Caco-2 (cell line): Measurements from ENCODE around the gene BCL7C. TPM values are rescaled to one million over a fixed set of nuclear protein-coding genes. Genes with fewer than 3 reads are reported as not detected.

ENCODE experiments used
- BruUV-seq: library from RNA; stranded (reverse); fragments of 400-500 nt; replicated peaks from 2 replicates; lab custom pipeline; 2021; lab: Mats Ljungman, UMichigan
- CTCF ChIA-PET: fragments of 300-600 bp; sonication (Branson Sonifier 250); formaldehyde crosslinking; loops from one replicate; lab custom pipeline; 2022; ENCODE audit warnings: antibody characterized with exemption; lab: Charles Lee
- POLR2A ChIA-PET: fragments of 300-600 bp; sonication (Branson Sonifier 250); formaldehyde crosslinking; loops from one replicate; lab custom pipeline; 2022; ENCODE audit warnings: antibody characterized with exemption; lab: Charles Lee
- DNase-seq, 2 experiments: peaks; one replicate each; pipeline versions ENCODE4 v3.0.0 to v3.0.0-alpha.2; 2020 to 2022
- H3K27me3 ChIP-seq: replicated peaks from 2 replicates; pipeline ENCODE4 v1.6.0; 2011; ENCODE audit warnings: low read length; ENCODE audit not compliant: control insufficient read depth, insufficient read depth
- H3K36me3 ChIP-seq: 2 replicates; pipeline ENCODE4 v1.5.1; 2011; ENCODE audit warnings: low read length; ENCODE audit not compliant: control insufficient read depth, insufficient read depth
- H3K4me1 ChIP-seq: fragments of 250-450 bp; sonication (Bioruptor Pico); 2 replicates; pipeline ENCODE4 v1.5.1; 2020; ENCODE audit warnings: mild to moderate bottlenecking
- H3K4me3 ChIP-seq: 2 replicates; pipeline ENCODE4 v1.5.1; 2011; ENCODE audit warnings: low read depth, mild to moderate bottlenecking, control low read depth, low read length
- H3K9me3 ChIP-seq: fragments of 250-450 bp; sonication (Bioruptor Pico); 2 replicates; pipeline ENCODE4 v1.5.1; 2020; ENCODE audit warnings: mild to moderate bottlenecking, moderate library complexity
- H3K27ac Mint-ChIP-seq: one replicate; pipeline ENCODE4 v1.8.0; 2022; ENCODE audit warnings: mixed read lengths; ENCODE audit not compliant: unreplicated experiment
- H3K27me3 Mint-ChIP-seq: one replicate; pipeline ENCODE4 v1.8.0; 2022; ENCODE audit warnings: mixed read lengths; ENCODE audit not compliant: insufficient read depth, unreplicated experiment
- H3K36me3 Mint-ChIP-seq: one replicate; pipeline ENCODE4 v1.8.0; 2022; ENCODE audit warnings: mild to moderate bottlenecking, mixed read lengths; ENCODE audit not compliant: insufficient read depth, unreplicated experiment
- H3K4me1 Mint-ChIP-seq: one replicate; pipeline ENCODE4 v1.8.0; 2022; ENCODE audit warnings: low read depth, mixed read lengths; ENCODE audit not compliant: unreplicated experiment
- H3K4me3 Mint-ChIP-seq: one replicate; pipeline ENCODE4 v1.8.0; 2022; ENCODE audit warnings: mild to moderate bottlenecking, moderate library complexity, mixed read lengths; ENCODE audit not compliant: unreplicated experiment
- H3K9me3 Mint-ChIP-seq: one replicate; pipeline ENCODE4 v1.8.0; 2022; ENCODE audit warnings: mixed read lengths; ENCODE audit not compliant: unreplicated experiment
- intact Hi-C: fragments of 100-400 bp; cut with micrococcal nuclease; formaldehyde crosslinking; loops from one replicate; pipeline ENCODE4 v1.10.0; 2022; ENCODE audit not compliant: unreplicated experiment
- microRNA-seq: library from miRNA; unstranded; fragments of <30 nt; microRNA quantifications from one replicate; pipeline ENCODE4 v1.2.0, GENCODE V29; 2022
- total RNA-seq: library from RNA; stranded (reverse); gene quantifications from 2 replicates; pipeline ENCODE4 v1.2.3, GENCODE V29; 2022
- TF ChIP-seq, protein P1 (sequence below), 2 experiments: fragments of 200-600 bp in 1 of 2; IDR thresholded peaks; 1 replicate in 1 of 2; 2 replicates in 1 of 2; pipeline versions ENCODE4 v1.5.1 to v1.8.0; 2011 to 2022; ENCODE audit warnings: antibody characterized with exemption in 1 of 2, control low read depth in 1 of 2, inconsistent platforms in 1 of 2, low read depth in 1 of 2, low read length in 1 of 2, mild to moderate bottlenecking in 1 of 2, moderate library complexity in 1 of 2; ENCODE audit not compliant: insufficient read depth in 1 of 2, severe bottlenecking in 1 of 2, unreplicated experiment in 1 of 2

Gene BCL7C
- total RNA-seq, 1 experiment from 2014 or later, result 17.7 TPM

DNA sequence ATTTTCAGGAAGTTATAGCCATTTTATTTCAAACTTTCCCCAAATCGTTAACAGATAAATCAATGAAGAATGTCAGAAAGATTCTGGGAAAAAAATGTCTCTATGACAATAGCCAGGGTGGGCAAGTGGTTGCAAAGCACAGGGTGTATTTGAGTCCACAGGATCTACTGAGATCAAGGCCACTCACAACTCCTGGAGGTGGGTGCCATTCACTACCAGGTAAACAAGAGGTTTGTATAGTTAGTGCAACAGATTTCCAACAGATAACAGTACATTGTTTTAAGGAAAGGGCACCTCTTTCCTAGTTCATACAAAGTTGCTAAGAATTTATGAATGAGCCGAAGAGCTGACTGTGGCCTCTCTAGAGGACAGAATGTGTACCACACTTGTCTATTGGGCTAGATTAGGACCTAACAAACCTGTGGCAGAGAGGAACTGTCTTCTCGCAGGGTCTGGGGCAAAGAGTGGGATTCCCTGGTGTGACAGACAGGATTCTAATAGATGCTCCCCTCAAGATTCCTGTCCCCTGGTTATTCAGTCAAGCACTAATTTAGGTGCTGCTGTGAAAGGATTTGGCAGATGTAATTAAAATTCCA, 54.9 kb downstream of the BCL7C start:
- Mint-ChIP-seq H3K4me3 (peak overlapping the region; percentile 47), H3K27ac (peak overlapping the region; percentile 71), H3K36me3 (no peaks in the 10 kb centered on the region), H3K27me3 (no peaks in the 10 kb centered on the region), H3K9me3 (peaks cover 9% of the 10 kb centered on the region), H3K4me1 (peaks cover 6% of the 10 kb centered on the region)
- H3K36me3 ChIP-seq, result no peaks in the 10 kb centered on the region
- TF ChIP-seq, protein P1, sequence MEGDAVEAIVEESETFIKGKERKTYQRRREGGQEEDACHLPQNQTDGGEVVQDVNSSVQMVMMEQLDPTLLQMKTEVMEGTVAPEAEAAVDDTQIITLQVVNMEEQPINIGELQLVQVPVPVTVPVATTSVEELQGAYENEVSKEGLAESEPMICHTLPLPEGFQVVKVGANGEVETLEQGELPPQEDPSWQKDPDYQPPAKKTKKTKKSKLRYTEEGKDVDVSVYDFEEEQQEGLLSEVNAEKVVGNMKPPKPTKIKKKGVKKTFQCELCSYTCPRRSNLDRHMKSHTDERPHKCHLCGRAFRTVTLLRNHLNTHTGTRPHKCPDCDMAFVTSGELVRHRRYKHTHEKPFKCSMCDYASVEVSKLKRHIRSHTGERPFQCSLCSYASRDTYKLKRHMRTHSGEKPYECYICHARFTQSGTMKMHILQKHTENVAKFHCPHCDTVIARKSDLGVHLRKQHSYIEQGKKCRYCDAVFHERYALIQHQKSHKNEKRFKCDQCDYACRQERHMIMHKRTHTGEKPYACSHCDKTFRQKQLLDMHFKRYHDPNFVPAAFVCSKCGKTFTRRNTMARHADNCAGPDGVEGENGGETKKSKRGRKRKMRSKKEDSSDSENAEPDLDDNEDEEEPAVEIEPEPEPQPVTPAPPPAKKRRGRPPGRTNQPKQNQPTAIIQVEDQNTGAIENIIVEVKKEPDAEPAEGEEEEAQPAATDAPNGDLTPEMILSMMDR (IDR thresholded peaks at IDR 0.05; ENCODE audit: insufficient read depth in 1 of 2, low read depth in 1 of 2, low read length in 1 of 2, severe bottlenecking in 1 of 2, unreplicated experiment in 1 of 2), result peak; percentile 20 to 25
- BruUV-seq, result no TSS peak
- H3K4me1 ChIP-seq, result peaks cover 33% of the 10 kb centered on the region
- intact Hi-C loops, result loop anchor here (1.0 to 2.0 kb wide), 2 partner anchors 25 to 52 kb away; partner anchors contain the start of gene ZNF629
- no peak overlapping the region for H3K4me3 ChIP-seq
- DNase-seq, result peak in 1 of 2 experiments; percentile 23
- ChIA-PET CTCF (interaction anchor here (0.6 to 1.6 kb wide), 9 partner anchors 8 to 52 kb away, joined by 3 to 14 read pairs (median 3); partner anchors contain the start of gene ZNF629), POLR2A (interaction anchor here (0.8 to 1.8 kb wide), 4 partner anchors 24 to 91 kb away, joined by 3 to 12 read pairs (median 3); partner anchors contain the start of gene PHKG2)
- no peaks in the 10 kb centered on the region for H3K27me3 ChIP-seq
- H3K9me3 ChIP-seq, result no peaks in the 10 kb centered on the region; the same call in 1 of the 2 replicates

DNA sequence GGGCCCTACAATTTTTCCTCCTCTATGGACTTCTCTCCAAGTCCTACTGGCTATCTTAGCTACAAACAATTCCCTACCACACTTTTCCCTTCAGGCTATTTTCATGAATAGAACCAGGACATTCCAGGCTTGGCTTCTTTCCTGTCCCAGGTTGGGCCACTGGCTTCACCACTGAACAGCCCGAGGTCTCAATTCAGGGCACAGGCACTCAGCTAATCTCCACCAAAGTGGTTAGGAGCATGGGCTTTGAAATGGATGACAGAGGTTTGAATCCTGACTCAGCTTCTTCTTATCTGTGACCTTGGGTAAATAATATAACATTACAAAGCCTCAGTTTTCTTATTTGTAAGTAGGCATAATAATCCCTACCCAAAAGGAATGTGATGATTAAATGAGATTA, 56.0 kb downstream of the BCL7C start:
- Mint-ChIP-seq H3K4me1 (peaks cover 6% of the 10 kb centered on the region), H3K27ac (peak overlapping the region; percentile 69), H3K36me3 (no peaks in the 10 kb centered on the region), H3K4me3 (no peak overlapping the region), H3K27me3 (no peaks in the 10 kb centered on the region), H3K9me3 (peaks cover 9% of the 10 kb centered on the region)
- ChIA-PET CTCF (interaction anchor here (0.5 to 0.7 kb wide), 3 partner anchors 23 to 144 kb away, joined by 4 to 5 read pairs (median 4); no protein-coding TSS in a partner anchor), POLR2A (no interaction called here)
- Histone ChIP-seq H3K4me3 (no peak overlapping the region), H3K9me3 (no peaks in the 10 kb centered on the region; the same call in 1 of the 2 replicates), H3K4me1 (peaks cover 33% of the 10 kb centered on the region), H3K27me3 (no peaks in the 10 kb centered on the region), H3K36me3 (no peaks in the 10 kb centered on the region)
- intact Hi-C loops, result loop anchor here (2.0 kb wide), 1 partner anchor 51 kb away; the partner anchor contains the start of gene ZNF629
- no peak for DNase-seq
- BruUV-seq, result no TSS peak
- TF ChIP-seq, protein P1 (IDR thresholded peaks at IDR 0.05; ENCODE audit: insufficient read depth in 1 of 2, low read depth in 1 of 2, low read length in 1 of 2, severe bottlenecking in 1 of 2, unreplicated experiment in 1 of 2), result no peak

Small RNAs within 50 kb of the gene (microRNA-seq; reads per million reads assigned to microRNA genes)
- gene MIR4519 (not detected), gene MIR762 (0.56 reads per million)

Other genes with a start within 250 kb of the BCL7C start
- 26.3 and 28.2 TPM in 2 replicates for gene PRR14, start 243.1 kb downstream of the BCL7C start, total RNA-seq
- 46.1 and 47.9 TPM in 2 replicates for gene FBRS, start 235.6 kb downstream of the BCL7C start, total RNA-seq
- gene SRCAP, start 194.9 kb downstream of the BCL7C start, total RNA-seq, result 56.1 and 57.4 TPM in 2 replicates
- gene PHKG2, start 145.7 kb downstream of the BCL7C start, total RNA-seq, result 40.8 and 48.6 TPM in 2 replicates
- 4.0 and 4.5 TPM in 2 replicates for gene CFAP119, start 132.0 kb downstream of the BCL7C start, total RNA-seq
- gene RNF40, start 131.8 kb downstream of the BCL7C start, total RNA-seq, result 94.0 and 97.6 TPM in 2 replicates
- gene ZNF629, start 106.9 kb downstream of the BCL7C start, total RNA-seq, result 18.9 and 20.6 TPM in 2 replicates
- 1.8 and 2.4 TPM in 2 replicates for gene CTF1, start 2.5 kb upstream of the BCL7C start, total RNA-seq
- 20.2 and 23.4 TPM in 2 replicates for gene FBXL19, start 29.5 kb upstream of the BCL7C start, total RNA-seq
- 4.7 TPM in 2 replicates for gene ORAI3, start 55.0 kb upstream of the BCL7C start, total RNA-seq
- 21.5 and 26.3 TPM in 2 replicates for gene SETD1A, start 63.7 kb upstream of the BCL7C start, total RNA-seq
- 1.3 and 2.4 TPM in 2 replicates for gene HSD3B7, start 91.1 kb upstream of the BCL7C start, total RNA-seq
- 0.46 and 0.77 TPM in 2 replicates for gene STX1B, start 116.6 kb upstream of the BCL7C start, total RNA-seq
- 27.9 and 29.2 TPM in 2 replicates for gene STX4, start 139.5 kb upstream of the BCL7C start, total RNA-seq
- gene ZNF668, start 180.2 kb upstream of the BCL7C start, total RNA-seq, result 8.7 and 10.8 TPM in 2 replicates
- 17.2 and 18.1 TPM in 2 replicates for gene ZNF646, start 180.3 kb upstream of the BCL7C start, total RNA-seq
- 1.8 and 2.1 TPM in 2 replicates for gene PRSS53, start 194.9 kb upstream of the BCL7C start, total RNA-seq
- gene VKORC1, start 200.7 kb upstream of the BCL7C start, total RNA-seq, result 61.3 and 61.4 TPM in 2 replicates
- 30.5 and 34.1 TPM in 2 replicates for gene BCKDK, start 214.3 kb upstream of the BCL7C start, total RNA-seq
- gene KAT8, start 223.6 kb upstream of the BCL7C start, total RNA-seq, result 46.2 and 50.2 TPM in 2 replicates
- 237 and 271 TPM in 2 replicates for gene PRSS8, start 241.7 kb upstream of the BCL7C start, total RNA-seq